GM19397 (cell line): ENCODE data around the gene GTF2H2C.
"Not testable (repeated sequence)": the region's sequence is repeated elsewhere in the genome, so short reads cannot be mapped to it uniquely, and the experiment has no call there.

Experiments
- ATAC-seq: cut with Tn5 transposase; IDR thresholded peaks from one replicate; pipeline ENCODE4 v1.9.1; 2021; ENCODE audit warnings: mild to moderate bottlenecking, moderate library complexity; ENCODE audit not compliant: unreplicated experiment

Gene GTF2H2C

DNA sequence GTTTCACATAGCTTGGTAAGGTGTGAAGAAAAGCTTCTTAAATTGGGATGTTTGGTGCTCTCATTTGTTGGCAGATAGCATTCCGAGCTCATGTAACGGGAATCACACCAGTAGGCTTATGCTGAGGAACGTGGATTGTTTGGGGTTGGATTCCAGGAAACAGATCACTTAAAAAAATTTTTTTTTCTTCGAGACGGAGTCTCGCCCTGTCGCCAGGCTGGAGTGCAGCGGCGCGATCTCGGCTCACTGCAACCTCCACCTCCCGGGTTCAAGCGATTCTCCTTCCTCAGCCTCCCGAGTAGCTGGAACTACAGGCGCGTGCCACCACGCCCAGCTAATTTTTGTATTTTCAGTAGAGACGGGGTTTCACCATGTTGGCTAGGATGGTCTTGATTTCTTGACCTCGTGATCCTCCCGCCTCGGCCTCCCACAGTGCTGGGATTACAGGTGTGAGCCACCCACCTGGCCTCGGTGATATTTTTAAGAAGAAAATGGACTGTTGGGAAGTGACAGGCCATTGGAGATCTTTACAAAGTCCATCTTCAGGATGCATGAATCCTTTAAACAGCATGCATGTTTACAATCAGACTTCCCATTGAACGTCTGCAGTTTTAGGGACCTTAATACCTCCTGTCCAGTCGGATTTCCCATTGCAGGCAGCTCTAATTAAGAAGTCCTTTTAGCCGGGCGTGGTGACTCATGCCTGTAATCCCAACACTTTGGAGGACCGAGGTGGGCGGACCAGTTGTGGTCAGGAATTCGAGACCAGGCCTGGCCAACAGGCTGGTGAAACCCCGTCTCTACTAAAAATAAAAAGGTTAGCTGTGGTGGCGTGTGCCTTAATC is 818 bp downstream of the GTF2H2C start:
- ATAC-seq, result not testable (repeated sequence)

DNA sequence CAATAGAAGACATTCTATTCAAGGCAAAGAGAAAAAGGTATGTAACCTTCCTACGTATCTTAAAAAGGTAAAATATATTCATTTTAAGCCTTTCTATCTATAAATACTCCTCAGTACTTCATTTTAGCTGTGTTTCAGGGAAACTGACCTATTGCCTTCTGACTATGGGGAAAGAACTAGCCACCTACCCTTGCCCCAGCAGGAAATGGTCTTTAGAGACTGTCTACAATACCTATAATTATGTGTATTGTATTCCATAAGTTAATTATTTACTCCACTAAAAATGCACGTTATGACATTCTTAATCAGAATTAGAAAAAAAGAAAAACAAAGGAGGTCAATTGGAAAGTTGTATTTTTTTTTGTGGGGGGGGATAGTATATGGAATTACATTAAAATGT is 6.2 kb downstream of the GTF2H2C start:
- not testable (repeated sequence) for ATAC-seq

DNA sequence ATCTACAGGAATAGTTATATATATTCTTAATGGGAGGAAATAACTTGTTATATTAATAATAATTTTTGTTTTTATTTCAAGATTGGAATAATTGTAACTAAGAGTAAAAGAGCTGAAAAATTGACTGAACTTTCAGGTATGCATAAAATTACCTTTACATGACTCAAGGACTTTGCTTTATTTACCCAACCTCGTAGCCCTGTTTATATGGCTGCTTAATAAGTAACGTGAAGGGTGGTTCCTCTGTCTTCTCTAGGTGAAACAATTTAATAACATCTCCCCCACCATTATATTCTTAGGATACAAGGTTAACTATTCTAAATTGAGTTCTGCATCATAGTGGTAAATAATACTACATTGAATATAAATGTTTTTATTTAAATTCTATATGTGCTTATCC is 8.1 kb downstream of the GTF2H2C start:
- ATAC-seq, result not testable (repeated sequence)

DNA sequence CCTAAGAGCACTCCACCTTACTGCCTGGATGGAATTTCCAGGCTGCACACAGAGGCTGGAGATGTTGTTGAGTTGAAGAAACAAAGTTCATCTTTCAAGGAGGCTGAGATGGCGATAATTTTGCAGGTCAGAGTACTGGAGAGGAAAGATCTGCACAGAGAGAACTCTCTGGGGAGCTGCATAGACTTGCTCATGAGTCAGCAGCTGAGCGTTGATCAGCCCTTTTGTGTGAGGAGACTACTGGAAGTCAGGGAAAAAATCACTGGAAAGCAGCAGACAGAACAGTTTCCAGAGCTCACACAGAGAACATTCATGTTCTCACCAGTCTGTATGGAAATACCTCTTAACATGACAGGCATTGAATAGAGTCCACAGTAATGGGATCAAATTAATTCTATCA is 23.4 kb downstream of the GTF2H2C start:
- ATAC-seq, result not testable (repeated sequence)

DNA sequence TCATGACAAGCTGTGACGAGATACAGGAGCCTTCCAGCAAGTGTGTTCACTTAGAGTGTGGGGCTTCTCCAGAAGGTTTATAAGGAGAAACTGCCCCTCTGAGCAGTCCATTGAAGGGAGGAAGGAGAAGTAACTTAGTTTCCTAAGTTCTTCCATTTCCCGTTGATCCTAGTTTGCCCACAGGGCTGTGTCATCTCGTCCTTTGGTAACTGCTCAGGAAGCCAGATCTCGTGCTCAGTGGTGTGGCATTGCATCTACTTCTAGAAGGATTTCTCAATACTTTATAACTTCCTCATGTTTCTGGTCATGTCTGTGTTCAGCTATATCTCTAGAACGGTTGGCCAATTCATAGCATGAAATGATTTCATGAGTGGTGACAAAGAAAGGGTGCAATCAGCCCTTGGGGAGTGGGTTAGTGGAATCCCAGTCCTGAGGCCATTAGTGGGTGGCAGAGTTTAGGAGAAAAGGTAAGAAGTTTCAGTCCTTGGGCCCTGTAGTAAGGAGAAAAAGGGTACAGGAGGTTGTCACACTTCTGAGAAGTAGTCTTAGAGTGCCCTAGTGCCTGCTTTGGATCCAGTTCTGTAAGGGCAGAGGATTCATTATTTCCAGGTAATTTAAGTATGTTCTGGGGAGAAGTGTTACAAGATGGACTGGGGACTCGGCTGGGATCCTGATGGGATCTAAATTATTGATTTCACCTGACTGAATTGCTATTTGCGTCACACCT is 36.3 kb downstream of the GTF2H2C start:
- ATAC-seq, result not testable (repeated sequence)

DNA sequence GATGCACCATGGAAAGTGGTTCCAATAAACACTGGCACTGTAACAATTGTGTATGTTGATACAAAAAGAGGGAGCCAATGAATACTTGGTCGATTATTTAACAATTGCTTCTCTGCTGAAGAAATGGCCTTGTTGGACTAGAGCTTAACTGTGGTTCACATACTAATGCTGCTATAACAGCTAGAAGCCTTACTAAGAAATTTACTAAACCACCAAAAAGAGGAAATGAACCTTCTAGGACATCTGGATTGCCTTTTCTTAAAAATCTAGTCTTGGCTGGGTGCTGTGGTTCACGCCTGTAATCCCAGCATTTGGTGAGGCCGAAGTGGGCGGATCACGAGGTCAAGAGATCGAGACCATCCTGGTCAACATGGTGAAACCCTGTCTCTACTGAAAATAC is 42.0 kb downstream of the GTF2H2C start:
- ATAC-seq, result not testable (repeated sequence)

DNA sequence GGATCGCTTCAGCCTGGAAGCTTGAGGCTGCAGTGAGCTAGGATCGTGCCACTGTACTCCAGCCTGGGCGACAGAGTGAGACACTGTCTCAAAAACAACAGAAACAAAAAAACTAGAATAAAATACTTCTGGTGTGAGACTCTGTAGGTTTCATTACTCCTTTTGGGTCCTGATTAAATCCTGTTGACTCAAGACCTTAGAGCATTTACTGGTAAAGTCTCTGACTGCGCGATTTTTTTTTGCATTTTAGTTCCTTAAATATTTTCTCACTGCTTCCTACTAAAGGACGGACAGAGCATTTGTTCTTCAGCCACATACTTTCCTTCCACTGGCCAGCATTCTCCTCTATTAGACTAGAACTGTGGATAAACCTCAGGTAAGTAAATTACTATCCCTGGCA is 46.8 kb downstream of the GTF2H2C start:
- not testable (repeated sequence) for ATAC-seq

DNA sequence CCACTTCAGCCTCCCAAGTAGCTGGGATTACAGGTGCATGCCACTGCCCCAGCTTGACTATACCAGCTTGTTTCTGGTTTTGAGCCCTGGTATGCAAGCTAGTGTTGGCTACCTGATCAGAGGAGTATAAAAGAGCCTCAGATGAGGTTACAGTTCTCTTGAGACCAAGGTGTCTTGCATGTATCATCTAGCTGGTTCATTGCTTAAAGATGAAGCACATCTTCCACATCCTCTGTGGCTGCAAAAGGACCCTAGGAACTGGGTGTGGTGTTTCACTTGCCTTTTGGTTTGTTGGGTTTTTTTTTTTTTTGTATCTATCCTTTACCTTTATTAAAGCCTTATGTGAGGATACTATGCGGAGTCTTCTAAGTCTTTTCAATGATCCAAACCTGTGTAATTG is 47.8 kb downstream of the GTF2H2C start:
- not testable (repeated sequence) for ATAC-seq

DNA sequence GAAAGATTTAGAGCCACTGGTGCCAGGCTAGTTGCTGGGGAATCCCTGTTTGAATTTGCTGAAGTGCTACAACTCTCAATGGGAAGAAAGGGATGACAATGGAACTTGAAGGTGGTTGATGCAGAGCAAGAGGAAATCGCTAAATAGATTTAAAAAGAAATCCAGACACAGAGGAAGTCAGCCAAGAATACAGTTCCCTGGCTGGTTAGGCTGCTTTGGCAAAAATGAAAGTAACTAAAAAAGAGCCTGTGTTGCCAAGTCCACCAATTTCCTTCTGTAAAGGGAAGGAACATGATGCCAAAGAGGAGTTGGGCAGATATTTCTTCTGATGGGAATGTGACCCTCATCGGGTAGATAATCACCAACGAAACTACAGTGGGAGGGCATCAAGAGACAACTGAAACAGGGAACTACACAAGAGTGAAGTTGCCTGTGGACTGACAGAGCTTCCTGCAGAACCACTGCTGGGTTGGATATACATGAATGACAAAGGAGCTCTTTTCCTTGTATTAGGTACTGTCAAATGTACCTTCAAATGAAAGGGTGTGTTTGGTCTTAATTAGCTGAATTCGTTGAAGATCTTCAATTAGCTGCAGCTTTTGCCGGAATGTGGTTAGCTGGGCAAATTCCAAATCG is 49.0 kb downstream of the GTF2H2C start:
- not testable (repeated sequence) for ATAC-seq

DNA sequence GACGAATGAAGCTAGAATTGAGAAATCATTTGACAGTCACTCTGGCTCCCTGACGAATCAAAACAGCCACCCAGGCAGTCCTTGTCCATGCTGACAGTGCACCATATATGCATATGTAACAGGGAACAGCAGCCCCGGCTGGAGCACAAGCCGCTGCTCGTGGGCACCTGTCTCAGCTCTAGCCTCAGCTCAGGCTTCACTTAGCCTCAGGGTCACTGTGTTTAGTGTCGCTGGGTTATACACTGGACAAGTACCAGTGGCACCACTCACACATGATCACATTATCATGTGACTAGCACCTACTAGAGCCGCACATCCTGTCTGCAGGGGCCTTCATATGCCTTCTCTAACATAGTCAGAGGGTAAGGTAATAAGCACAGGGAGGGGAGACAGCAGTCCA is 54.9 kb downstream of the GTF2H2C start:
- ATAC-seq, result not testable (repeated sequence)

DNA sequence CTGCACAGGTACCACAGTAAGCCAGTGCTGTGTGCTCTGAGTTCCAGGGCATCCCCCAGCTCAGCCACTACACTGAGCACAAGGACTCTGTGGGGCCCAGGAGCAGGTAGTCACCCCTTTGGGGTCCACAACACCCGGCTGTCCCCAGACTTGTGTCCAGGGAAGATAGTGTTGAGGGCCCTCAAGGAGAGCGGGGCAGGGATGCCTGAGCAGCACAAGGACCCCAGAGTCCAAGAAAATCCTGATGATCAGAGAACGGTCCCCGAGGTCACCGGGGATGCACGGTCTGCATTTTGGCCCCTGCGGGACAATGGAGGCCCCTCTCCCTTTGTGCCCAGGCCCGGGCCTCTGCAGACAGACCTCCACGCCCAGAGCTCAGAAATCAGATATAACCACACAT is 71.9 kb downstream of the GTF2H2C start:
- not testable (repeated sequence) for ATAC-seq
